A673 (cell line): ENCODE data around the gene TXN2.

Experiments used
- CTCF ChIP-seq: fragments of 300-800, 200-600 bp; sonication (generic); conservative IDR thresholded peaks from 2 replicates; pipeline ENCODE4 v1.5.1; 2017; ENCODE audit warnings: low read depth, mild to moderate bottlenecking, antibody characterized with exemption, low read length, moderate library complexity, mixed read lengths
- EZH2 ChIP-seq: fragments of 200-600 bp; sonication (generic); IDR thresholded peaks from 2 replicates; pipeline ENCODE4 v1.6.1; 2017; ENCODE audit warnings: borderline replicate concordance, low read depth, mild to moderate bottlenecking, mixed read lengths, antibody characterized with exemption, low read length; ENCODE audit not compliant: poor library complexity, severe bottlenecking

GRCh38 chr22:36433318-36434231, 47.9 kb downstream of the TXN2 start:
- TF ChIP-seq CTCF = no peak
- TF ChIP-seq EZH2 = no peak
